Smooth muscle cell (in vitro differentiated cells): ENCODE measurements around the gene CHST10. TPM values are rescaled to one million over a fixed set of nuclear protein-coding genes. Genes with fewer than 3 reads are reported as not detected.

Experiments used
- DNase-seq: peaks from one replicate; lab custom pipeline; 2025; ENCODE audit not compliant: unreplicated experiment; lab: John Stamatoyannopoulos, UW
- H2AFZ ChIP-seq: fragments of 200-600 bp; sonication (generic); 2 replicates; pipeline ENCODE4 v1.6.0; 2016; ENCODE audit warnings: antibody characterized with exemption, low read depth, mild to moderate bottlenecking
- H3F3A ChIP-seq: fragments of 200-600 bp; sonication (generic); 2 replicates; pipeline ENCODE4 v1.6.0; 2017; ENCODE audit warnings: antibody characterized with exemption, low read depth
- H3K27ac ChIP-seq: fragments of 200-600 bp; sonication (generic); 2 replicates; pipeline ENCODE4 v1.5.1; 2016; ENCODE audit warnings: low read depth, mild to moderate bottlenecking
- H3K27me3 ChIP-seq: fragments of 200-600 bp; sonication (generic); 2 replicates; pipeline ENCODE4 v1.6.1; 2016; ENCODE audit warnings: low read depth, mild to moderate bottlenecking
- H3K36me3 ChIP-seq: fragments of 200-600 bp; sonication (generic); 2 replicates; pipeline ENCODE4 v1.5.1; 2016; ENCODE audit warnings: low read depth
- H3K4me1 ChIP-seq: fragments of 200-600 bp; sonication (generic); 2 replicates; pipeline ENCODE4 v1.5.1; 2016; ENCODE audit warnings: low read depth
- H3K4me2 ChIP-seq: fragments of 200-600 bp; sonication (generic); 2 replicates; pipeline ENCODE4 v1.6.0; 2016; ENCODE audit warnings: mild to moderate bottlenecking
- H3K4me3 ChIP-seq: fragments of 200-600 bp; sonication (generic); 2 replicates; pipeline ENCODE4 v1.5.1; 2016; ENCODE audit warnings: mild to moderate bottlenecking
- H3K79me2 ChIP-seq: fragments of 200-600 bp; sonication (generic); 2 replicates; pipeline ENCODE4 v1.6.0; 2016; ENCODE audit warnings: low read depth, mild to moderate bottlenecking
- H3K9ac ChIP-seq: fragments of 200-600 bp; sonication (generic); 2 replicates; pipeline ENCODE4 v1.6.0; 2016; ENCODE audit warnings: low read depth
- H3K9me3 ChIP-seq: fragments of 200-600 bp; sonication (generic); replicated peaks from 2 replicates; pipeline ENCODE4 v1.5.1; 2016; ENCODE audit warnings: low read depth
- H4K20me1 ChIP-seq: fragments of 200-600 bp; sonication (generic); 2 replicates; pipeline ENCODE4 v1.6.0; 2016; ENCODE audit warnings: low read depth
- CTCF ChIP-seq: fragments of 200-600 bp; sonication (generic); IDR thresholded peaks from 2 replicates; pipeline ENCODE4 v1.5.1; 2017; ENCODE audit warnings: borderline replicate concordance, mild to moderate bottlenecking, antibody characterized with exemption; ENCODE audit not compliant: insufficient read depth, poor library complexity, severe bottlenecking
- WGBS: methylation state at CpG from one replicate; pipeline ENCODE4 v1.1.7; 2016; ENCODE audit warnings: low lambda C conversion rate; 5-methylcytosine and 5-hydroxymethylcytosine counted together
- polyA plus RNA-seq: library from polyadenylated mRNA; unstranded; fragments of >200 nt; fragmentation: Nextera tagmentation; extraction: Ambion mirVana; gene quantifications from 2 replicates; pipeline ENCODE4 v1.2.1, GENCODE V29; 2016
- total RNA-seq: library from RNA; depleted of rRNA; stranded (reverse); fragments of >200 nt; gene quantifications from 2 replicates; pipeline ENCODE4 v1.2.3, GENCODE V29; 2014

CHST10 gene
- total and polyA plus RNA-seq, 2 experiments from 2014 or later: 8.9 to 9.5 TPM

GRCh38 chr2:100417711-100418124, 250 bp upstream of the CHST10 start:
- H4K20me1 ChIP-seq: no peaks in the 10 kb centered on the region
- H3K9me3 ChIP-seq: no peaks in the 10 kb centered on the region
- no peaks in the 10 kb centered on the region for H3K36me3 ChIP-seq
- DNase-seq: no peak
- H3K4me2 ChIP-seq: peak overlapping the region; percentile 99
- H3K27me3 ChIP-seq: no peaks in the 10 kb centered on the region
- H3K27ac ChIP-seq: peak overlapping the region; percentile 53
- peaks cover 17% of the 10 kb centered on the region for H3K4me1 ChIP-seq
- H3F3A ChIP-seq: no peaks in the 10 kb centered on the region
- peak overlapping the region; percentile 97 for H2AFZ ChIP-seq
- no peak overlapping the region for H3K9ac ChIP-seq
- H3K4me3 ChIP-seq: peak overlapping the region; percentile 94
- H3K79me2 ChIP-seq: peaks cover 6% of the 10 kb centered on the region
- WGBS: 10% methylated on average over 17 of the region's 19 CpGs
- no peak for TF ChIP-seq CTCF

- Histone ChIP-seq H3K4me3 (peak overlapping the region; percentile 94), H3K79me2 (peaks cover 11% of the 10 kb centered on the region), H3K36me3 (no peaks in the 10 kb centered on the region), H4K20me1 (no peaks in the 10 kb centered on the region), H3K4me2 (peak overlapping the region; percentile 99), H3K27me3 (no peaks in the 10 kb centered on the region), H3K27ac (no peak overlapping the region), H3K9ac (peak overlapping the region; percentile 47), H3F3A (no peaks in the 10 kb centered on the region), H3K4me1 (peaks cover 23% of the 10 kb centered on the region), H3K9me3 (no peaks in the 10 kb centered on the region), H2AFZ (peak overlapping the region; percentile 99)
- 3% methylated on average over 5 of the region's 5 CpGs for WGBS
- no peak for DNase-seq
- TF ChIP-seq CTCF: no peak
Observed at GRCh38 chr2:100416397-100416934, 1.0 kb downstream of the CHST10 start.

GRCh38 chr2:100413571-100413970, 3.9 kb downstream of the CHST10 start:
- 92% methylated on average over 4 of the region's 4 CpGs for WGBS
- Histone ChIP-seq H3K27ac (no peak overlapping the region), H3K9me3 (no peaks in the 10 kb centered on the region)

More at GRCh38 chr2:100413571-100413970, 3.9 kb downstream of the CHST10 start:
- no peak for TF ChIP-seq CTCF
- Histone ChIP-seq H3K79me2 (peaks cover 17% of the 10 kb centered on the region), H3F3A (no peaks in the 10 kb centered on the region), H3K36me3 (no peaks in the 10 kb centered on the region), H4K20me1 (no peaks in the 10 kb centered on the region), H3K4me2 (no peak overlapping the region), H3K9ac (no peak overlapping the region), H3K27me3 (no peaks in the 10 kb centered on the region), H2AFZ (no peak overlapping the region), H3K4me1 (peaks cover 23% of the 10 kb centered on the region), H3K4me3 (no peak overlapping the region)
- no peak for DNase-seq
